HCT116 (cell line): ENCODE data around the gene ARHGEF16. TPM values are rescaled to one million over a fixed set of nuclear protein-coding genes. Genes with fewer than 3 reads are reported as not detected.

Source experiments
- ATAC-seq: fragments of 200-7000 bp; cut with Tn5 transposase; 2 replicates; pipeline ENCODE4 v1.9.1; 2020; ENCODE audit warnings: mild to moderate bottlenecking, moderate library complexity
- BruUV-seq: library from RNA; stranded (reverse); fragments of 400-500 nt; replicated peaks from 2 replicates; lab custom pipeline; 2021; lab: Mats Ljungman, UMichigan
- CTCF ChIA-PET: fragments of 300-600 bp; sonication (Branson Sonifier 250); formaldehyde crosslinking; loops from one replicate; lab custom pipeline; 2021; ENCODE audit warnings: antibody characterized with exemption; lab: Charles Lee
- POLR2A ChIA-PET: fragments of 300-600, 350-600 bp; sonication (Branson Sonifier 250); formaldehyde crosslinking; loops from one replicate; lab custom pipeline; 2021; ENCODE audit warnings: antibody characterized with exemption; lab: Charles Lee
- RAD21 ChIA-PET, 2 experiments: fragments of 300-600 bp; sonication (Branson Sonifier 250); formaldehyde crosslinking; loops; one replicate each; lab custom pipeline; 2023; ENCODE audit warnings: low total read pairs in 2 of 2; ENCODE audit not compliant: uncharacterized antibody in 2 of 2, unreplicated experiment in 2 of 2, low non-redundant PET in 1 of 2; lab: Charles Lee
- DNase-seq: peaks from one replicate; pipeline ENCODE4 v3.0.0-alpha.2; 2010; ENCODE audit warnings: low read depth, low spot score
- H2AFZ ChIP-seq: fragments of 200-600 bp; shearing (Covaris generic), sonication (generic); 2 replicates; pipeline ENCODE4 v1.6.1; 2017; ENCODE audit warnings: low read depth, mixed run types, mixed read lengths, antibody characterized with exemption, low read length; ENCODE audit not compliant: poor library complexity, severe bottlenecking
- H3K27ac ChIP-seq: 2 replicates; pipeline ENCODE4 v1.5.1; 2012; ENCODE audit warnings: low read depth, low read length
- H3K27me3 ChIP-seq: fragments of 200-600 bp; sonication (generic); 2 replicates; pipeline ENCODE4 v1.6.1; 2016; ENCODE audit warnings: mixed run types, low read length, mixed read lengths; ENCODE audit not compliant: insufficient read depth
- H3K36me3 ChIP-seq, 2 experiments: fragments of 200-500 bp in 1 of 2; fragments of 200-600 bp in 1 of 2; sonication (Bioruptor generic) in 1 of 2; sonication (generic) in 1 of 2; 2 replicates each; pipeline versions ENCODE4 v1.5.1 to v1.6.1; 2014 to 2016; ENCODE audit warnings: low read length in 2 of 2, inconsistent platforms in 1 of 2, mixed read lengths in 1 of 2, mixed run types in 1 of 2; ENCODE audit not compliant: insufficient read depth in 2 of 2, control insufficient read depth in 1 of 2
- H3K4me1 ChIP-seq, 2 experiments: fragments of 200-600 bp in 1 of 2; sonication (generic) in 1 of 2; 2 replicates each; pipeline versions ENCODE4 v1.5.1 to v1.6.1; 2012 to 2017; ENCODE audit warnings: low read length in 2 of 2, inconsistent platforms in 1 of 2, mild to moderate bottlenecking in 1 of 2, mixed read lengths in 1 of 2, mixed run types in 1 of 2, moderate library complexity in 1 of 2; ENCODE audit not compliant: insufficient read depth in 2 of 2, control insufficient read depth in 1 of 2
- H3K4me2 ChIP-seq: fragments of 200-600 bp; sonication (generic); 2 replicates; pipeline ENCODE4 v1.6.1; 2017; ENCODE audit warnings: mixed run types, low read length, mixed read lengths
- H3K4me3 ChIP-seq, 2 experiments: fragments of 200-600 bp in 1 of 2; sonication (generic) in 1 of 2; replicated peaks in 1 of 2; 2 replicates each; pipeline ENCODE4 v1.5.1; 2011 to 2016; ENCODE audit warnings: low read length in 2 of 2, control low read depth in 1 of 2, low read depth in 1 of 2, mild to moderate bottlenecking in 1 of 2, mixed read lengths in 1 of 2, mixed run types in 1 of 2
- H3K79me2 ChIP-seq: fragments of 200-600 bp; sonication (generic); 2 replicates; pipeline ENCODE4 v1.6.1; 2017; ENCODE audit warnings: mild to moderate bottlenecking, mixed run types, low read length, moderate library complexity, mixed read lengths; ENCODE audit not compliant: insufficient read depth
- H3K9ac ChIP-seq: fragments of 200-600 bp; sonication (generic); 2 replicates; pipeline ENCODE4 v1.6.1; 2016; ENCODE audit warnings: low read length, mixed read lengths
- H3K9me2 ChIP-seq: fragments of 200-600 bp; sonication (generic), shearing (Covaris generic); 2 replicates; pipeline ENCODE4 v1.6.1; 2017; ENCODE audit warnings: mixed run types, mild to moderate bottlenecking, moderate library complexity; ENCODE audit not compliant: insufficient read depth
- H3K9me3 ChIP-seq, 2 experiments: fragments of 200-500 bp in 1 of 2; fragments of 200-600 bp in 1 of 2; sonication (Bioruptor generic) in 1 of 2; sonication (generic) in 1 of 2; 2 replicates each; pipeline ENCODE4 v1.6.1; 2014 to 2017; ENCODE audit warnings: low read length in 2 of 2, mixed read lengths in 2 of 2, inconsistent platforms in 1 of 2, low read depth in 1 of 2, mild to moderate bottlenecking in 1 of 2, mixed run types in 1 of 2, moderate library complexity in 1 of 2; ENCODE audit not compliant: control insufficient read depth in 1 of 2, insufficient read depth in 1 of 2
- H4K20me1 ChIP-seq: fragments of 200-600 bp; sonication (generic), shearing (Covaris generic); 2 replicates; pipeline ENCODE4 v1.6.1; 2017; ENCODE audit warnings: mixed run types, mild to moderate bottlenecking, moderate library complexity; ENCODE audit not compliant: insufficient read depth
- ATF3 ChIP-seq: IDR thresholded peaks from 2 replicates; pipeline ENCODE4 v1.6.1; 2012
- CTCF ChIP-seq, 3 experiments: fragments of 200-600 bp in 1 of 3; sonication (generic) in 1 of 3; IDR thresholded peaks in 2 of 3; conservative IDR thresholded peaks in 1 of 3; 2 replicates each; pipeline ENCODE4 v1.5.1; 2012 to 2017; ENCODE audit warnings: low read depth in 2 of 3, low read length in 2 of 3, antibody characterized with exemption in 1 of 3, borderline replicate concordance in 1 of 3, control low read depth in 1 of 3, mild to moderate bottlenecking in 1 of 3, mixed read lengths in 1 of 3, mixed run types in 1 of 3, moderate library complexity in 1 of 3; ENCODE audit not compliant: insufficient read depth in 1 of 3
- EGR1 ChIP-seq: IDR thresholded peaks from 2 replicates; pipeline ENCODE4 v1.6.1; 2012; ENCODE audit warnings: low read depth
- ELF1 ChIP-seq: IDR thresholded peaks from 2 replicates; pipeline ENCODE4 v1.6.1; 2012; ENCODE audit warnings: low read depth, borderline replicate concordance
- EZH2 ChIP-seq: fragments of 200-600 bp; sonication (generic); IDR thresholded peaks from 2 replicates; pipeline ENCODE4 v1.6.1; 2017; ENCODE audit warnings: antibody characterized with exemption, mixed run types
- FOSL1 ChIP-seq: IDR thresholded peaks from 2 replicates; pipeline ENCODE4 v1.6.1; 2012; ENCODE audit warnings: low read depth
- JUND ChIP-seq: IDR thresholded peaks from 2 replicates; pipeline ENCODE4 v1.6.1; 2012
- MAX ChIP-seq: IDR thresholded peaks from 2 replicates; pipeline ENCODE4 v1.6.1; 2012
- RAD21 ChIP-seq: IDR thresholded peaks from 2 replicates; pipeline ENCODE4 v1.6.1; 2012; ENCODE audit warnings: low read depth, mild to moderate bottlenecking
- SIN3A ChIP-seq: IDR thresholded peaks from 2 replicates; pipeline ENCODE4 v1.6.1; 2012; ENCODE audit warnings: low read depth
- ZBTB33 ChIP-seq: IDR thresholded peaks from 2 replicates; pipeline ENCODE4 v1.6.1; 2011; ENCODE audit warnings: mild to moderate bottlenecking, low read length, moderate library complexity; ENCODE audit not compliant: insufficient replicate concordance; ENCODE audit errors: extremely low read depth
- ZFX ChIP-seq: fragments of 450-650 bp; IDR thresholded peaks from 2 replicates; pipeline ENCODE4 v1.6.1; 2017
- ZNF274 ChIP-seq: fragments of 200-500 bp; sonication (Bioruptor generic); IDR thresholded peaks from 2 replicates; pipeline ENCODE4 v1.6.1; 2014; ENCODE audit warnings: mild to moderate bottlenecking, low read depth, low read length, inconsistent platforms
- intact Hi-C: fragments of 100-400 bp; cut with micrococcal nuclease; formaldehyde crosslinking; loops from 2 replicates; pipeline ENCODE4 v1.10.0; 2022
- total RNA-seq: library from RNA; stranded (reverse); gene quantifications from one replicate; pipeline ENCODE4 v1.2.1, GENCODE V29; 2021; ENCODE audit not compliant: unreplicated experiment

ARHGEF16 gene
- total RNA-seq, 1 experiment from 2014 or later = 37.4 TPM

- DNase-seq = no peak
- Histone ChIP-seq H3K4me1 (peaks cover 10 to 16% of the 10 kb centered on the region in 2 experiments), H3K4me3 (no peak overlapping the region), H3K4me2 (no peak overlapping the region), H4K20me1 (no peaks in the 10 kb centered on the region), H3K9me2 (no peaks in the 10 kb centered on the region), H3K27ac (no peak overlapping the region), H3K9me3 (no peaks in the 10 kb centered on the region), H3K36me3 (no peaks in the 10 kb centered on the region), H3K9ac (no peak overlapping the region), H2AFZ (no peak overlapping the region), H3K79me2 (no peaks in the 10 kb centered on the region; the same call in 1 of the 2 replicates), H3K27me3 (no peaks in the 10 kb centered on the region)
- no peak for ATAC-seq
- TF ChIP-seq RAD21 (no peak), FOSL1 (no peak), ZFX (no peak), ZBTB33 (no peak), CTCF (IDR thresholded peaks at IDR 0.05 in 2 of 3, conservative IDR thresholded peaks at IDR 0.05 in 1 of 3; ENCODE audit: borderline replicate concordance in 1 of 3, insufficient read depth in 1 of 3, low read depth in 2 of 3, low read length in 2 of 3) (no peak), EGR1 (no peak), ZNF274 (no peak), MAX (no peak), ATF3 (no peak), ELF1 (no peak), SIN3A (no peak), JUND (no peak), EZH2 (no peak)
- CTCF ChIA-PET = no interaction called here
- RAD21 ChIA-PET = no interaction called here
- BruUV-seq = no TSS peak
- POLR2A ChIA-PET = no interaction called here
- intact Hi-C loops = no loop called here
Observed at GRCh38 chr1:3464649-3465025, 10.2 kb downstream of the ARHGEF16 start.
